GM18519 (cell line): ENCODE data around the gene HOMER1.
A peak's percentile ranks its signal among the peaks of the same experiment; 100 is the strongest.
"Not testable (repeated sequence)": the region's sequence is repeated elsewhere in the genome, so short reads cannot be mapped to it uniquely, and the experiment has no call there.

ENCODE experiments used
- ATAC-seq: cut with Tn5 transposase; IDR thresholded peaks from one replicate; pipeline ENCODE4 v1.9.1; 2021; ENCODE audit warnings: mild to moderate bottlenecking, moderate library complexity; ENCODE audit not compliant: unreplicated experiment, low FRiP score

The HOMER1 gene

GRCh38 chr5:79518718-79519117, 4.8 kb upstream of the HOMER1 start:
- ATAC-seq: no peak

GRCh38 chr5:79517601-79518000, 3.7 kb upstream of the HOMER1 start:
- ATAC-seq: no peak

- no peak for ATAC-seq
Measured at GRCh38 chr5:79516986-79517385, 3.1 kb upstream of the HOMER1 start.

GRCh38 chr5:79516331-79516730, 2.4 kb upstream of the HOMER1 start:
- ATAC-seq: not testable (repeated sequence)

- ATAC-seq: peak; percentile 75
Measured at GRCh38 chr5:79514391-79515105, 614 bp upstream of the HOMER1 start.

GRCh38 chr5:79513308-79513703, 628 bp downstream of the HOMER1 start:
- ATAC-seq: no peak

- ATAC-seq: no peak
Measured at GRCh38 chr5:79512471-79513307, 1.2 kb downstream of the HOMER1 start.

GRCh38 chr5:79512049-79512448, 1.9 kb downstream of the HOMER1 start:
- ATAC-seq: no peak

- ATAC-seq: no peak
Measured at GRCh38 chr5:79510638-79511037, 3.3 kb downstream of the HOMER1 start.

GRCh38 chr5:79509244-79509885, 4.6 kb downstream of the HOMER1 start:
- ATAC-seq: no peak

- ATAC-seq: no peak
Measured at GRCh38 chr5:79508794-79509193, 5.1 kb downstream of the HOMER1 start.

GRCh38 chr5:79508354-79508753, 5.6 kb downstream of the HOMER1 start:
- no peak for ATAC-seq

- no peak for ATAC-seq
Measured at GRCh38 chr5:79507251-79508205, 6.4 kb downstream of the HOMER1 start.

- ATAC-seq: no peak
Measured at GRCh38 chr5:79505138-79505537, 8.8 kb downstream of the HOMER1 start.

- ATAC-seq: no peak
Measured at GRCh38 chr5:79503794-79504495, 10.0 kb downstream of the HOMER1 start.

- ATAC-seq: no peak
Measured at GRCh38 chr5:79499640-79500273, 14.2 kb downstream of the HOMER1 start.

- ATAC-seq: no peak
Measured at GRCh38 chr5:79495311-79495710, 18.6 kb downstream of the HOMER1 start.

- ATAC-seq: no peak
Measured at GRCh38 chr5:79493596-79494345, 20.2 kb downstream of the HOMER1 start.
